NCI-H128 (cell line): ENCODE results near the gene SAMD11.
"Not testable (repeated sequence)": the region's sequence is repeated elsewhere in the genome, so short reads cannot be mapped to it uniquely, and the experiment has no call there.

Experiments
- DNase-seq: peaks from one replicate; lab custom pipeline; 2025; ENCODE audit not compliant: unreplicated experiment; lab: John Stamatoyannopoulos, UW

Gene SAMD11, protein sequence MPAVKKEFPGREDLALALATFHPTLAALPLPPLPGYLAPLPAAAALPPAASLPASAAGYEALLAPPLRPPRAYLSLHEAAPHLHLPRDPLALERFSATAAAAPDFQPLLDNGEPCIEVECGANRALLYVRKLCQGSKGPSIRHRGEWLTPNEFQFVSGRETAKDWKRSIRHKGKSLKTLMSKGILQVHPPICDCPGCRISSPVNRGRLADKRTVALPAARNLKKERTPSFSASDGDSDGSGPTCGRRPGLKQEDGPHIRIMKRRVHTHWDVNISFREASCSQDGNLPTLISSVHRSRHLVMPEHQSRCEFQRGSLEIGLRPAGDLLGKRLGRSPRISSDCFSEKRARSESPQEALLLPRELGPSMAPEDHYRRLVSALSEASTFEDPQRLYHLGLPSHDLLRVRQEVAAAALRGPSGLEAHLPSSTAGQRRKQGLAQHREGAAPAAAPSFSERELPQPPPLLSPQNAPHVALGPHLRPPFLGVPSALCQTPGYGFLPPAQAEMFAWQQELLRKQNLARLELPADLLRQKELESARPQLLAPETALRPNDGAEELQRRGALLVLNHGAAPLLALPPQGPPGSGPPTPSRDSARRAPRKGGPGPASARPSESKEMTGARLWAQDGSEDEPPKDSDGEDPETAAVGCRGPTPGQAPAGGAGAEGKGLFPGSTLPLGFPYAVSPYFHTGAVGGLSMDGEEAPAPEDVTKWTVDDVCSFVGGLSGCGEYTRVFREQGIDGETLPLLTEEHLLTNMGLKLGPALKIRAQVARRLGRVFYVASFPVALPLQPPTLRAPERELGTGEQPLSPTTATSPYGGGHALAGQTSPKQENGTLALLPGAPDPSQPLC

GRCh38 chr1:923131-923990, at the start of gene SAMD11:
Gene SAMD11, plus strand, starts transcription at chr1:923923. Its CDS starts 509 bp downstream, at chr1:924432.
- DNase-seq = peak; percentile 57

DNA sequence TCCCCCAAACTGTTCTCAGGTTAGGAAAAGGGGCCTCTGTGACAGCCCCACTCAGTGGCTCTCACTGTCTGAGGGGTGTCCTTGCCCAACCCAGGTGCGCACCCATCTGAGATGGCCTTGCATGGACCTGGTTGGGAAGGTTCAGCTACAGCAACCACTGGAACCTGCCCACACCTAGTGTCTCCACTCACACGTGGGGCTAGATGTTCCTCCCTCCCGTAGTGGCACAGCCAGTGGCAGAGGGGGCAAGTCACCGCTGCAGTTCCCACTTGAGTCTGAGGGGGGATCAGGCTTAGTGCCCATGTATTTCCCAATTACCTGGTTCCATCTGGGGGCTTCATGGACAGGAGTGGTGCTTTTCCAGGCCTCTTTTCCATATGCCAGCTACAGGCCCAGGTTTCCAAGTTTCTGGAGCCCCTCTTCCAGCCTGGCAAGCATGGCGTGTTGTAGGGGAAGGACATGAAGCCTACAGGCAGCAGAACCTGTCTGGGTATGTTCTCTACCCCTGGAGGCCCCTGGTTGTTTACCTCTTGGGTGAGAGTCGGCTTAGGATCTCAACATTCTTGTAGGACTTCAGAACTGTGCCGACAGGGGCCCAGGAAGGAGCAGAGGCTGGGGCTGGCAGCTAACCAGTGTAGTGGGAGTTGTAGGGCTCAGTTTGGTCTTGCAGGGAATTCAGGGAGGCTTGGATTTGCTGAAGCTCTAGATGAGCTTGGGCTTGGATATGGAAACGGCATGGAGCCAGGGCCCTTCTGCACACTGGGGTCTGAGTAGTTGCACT, 47.1 kb upstream of the SAMD11 start:
- not testable (repeated sequence) for DNase-seq

DNA sequence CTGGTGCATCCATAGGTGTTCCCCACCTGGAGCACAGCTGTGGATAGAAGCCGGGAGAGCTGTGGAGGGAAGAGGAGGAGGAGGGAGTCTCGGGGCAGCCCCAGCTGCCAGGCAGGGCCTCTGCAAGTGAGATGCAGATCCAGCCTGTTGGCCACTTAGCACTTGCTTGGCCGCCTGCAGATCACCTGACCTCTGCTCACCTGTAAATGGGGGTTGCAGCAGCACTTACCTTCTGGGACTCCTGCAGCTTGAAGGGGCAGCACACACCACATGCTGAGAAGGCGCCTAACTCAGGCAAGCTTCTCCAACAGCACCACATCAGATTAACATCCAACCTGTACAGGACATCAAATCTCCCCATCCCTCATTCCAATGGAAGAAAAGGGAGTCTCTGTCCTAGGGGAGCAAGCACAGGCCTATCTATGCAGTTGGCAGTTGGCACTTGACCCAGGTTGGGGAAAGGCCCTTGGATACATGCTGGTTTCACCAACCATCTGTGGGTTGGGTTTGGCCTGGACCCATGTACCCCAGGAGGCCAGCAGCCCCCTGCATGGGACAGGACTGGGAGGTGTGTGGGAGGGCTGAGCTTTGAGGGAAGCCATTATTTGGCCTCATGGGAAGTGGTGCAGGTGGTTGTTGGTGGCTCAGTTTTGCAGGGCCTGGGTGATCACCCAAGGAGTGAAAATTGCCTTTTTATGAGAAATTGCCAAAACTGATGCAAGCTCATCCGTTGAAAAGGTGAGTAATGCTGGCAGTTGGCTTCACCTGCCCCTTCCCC, 46.3 kb upstream of the SAMD11 start:
- not testable (repeated sequence) for DNase-seq

DNA sequence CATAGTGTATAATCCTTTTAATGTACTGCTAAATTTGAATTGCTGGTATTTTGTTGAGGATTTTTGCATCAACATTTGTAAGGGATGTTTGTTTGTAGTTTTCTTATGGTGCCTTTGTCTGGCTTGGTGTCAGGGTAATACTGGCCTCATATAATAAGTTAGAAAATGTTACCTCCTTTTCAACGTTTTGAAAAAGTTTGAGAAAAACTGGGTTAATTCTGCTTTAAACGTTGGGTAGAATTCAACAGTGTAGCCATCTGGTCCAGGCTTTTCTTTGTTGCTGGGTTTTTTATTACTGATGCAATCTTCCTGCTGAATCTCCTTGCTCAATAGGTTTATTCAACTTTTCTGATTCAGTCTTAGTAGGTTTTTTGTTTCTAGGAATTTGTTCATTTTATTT, 43.2 kb upstream of the SAMD11 start:
- not testable (repeated sequence) for DNase-seq

GRCh38 chr1:880915-881314, 42.8 kb upstream of the SAMD11 start:
- DNase-seq = not testable (repeated sequence)

GRCh38 chr1:886311-886710, 37.4 kb upstream of the SAMD11 start:
- DNase-seq = no peak

DNA sequence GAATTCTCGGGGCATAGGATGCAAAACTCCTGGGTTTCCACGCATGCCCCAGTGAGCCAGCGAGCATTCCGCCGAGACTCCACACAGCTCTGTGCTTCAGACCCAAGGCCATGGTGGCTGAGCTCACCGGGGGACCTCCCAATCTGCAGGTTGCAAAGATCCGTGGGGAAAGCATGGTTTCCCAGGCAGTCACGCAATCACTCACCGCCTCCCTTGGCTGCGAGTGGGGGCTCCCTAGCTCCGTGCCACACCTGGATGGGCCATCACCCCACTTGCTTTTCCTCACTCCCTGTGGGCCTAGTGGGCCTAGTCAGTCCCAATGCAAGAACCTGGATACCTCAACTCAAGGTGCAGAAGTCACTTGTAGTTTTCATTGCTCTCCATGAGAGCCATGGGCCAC, 37.0 kb upstream of the SAMD11 start:
- no peak for DNase-seq

- DNase-seq = no peak
Observed at GRCh38 chr1:888297-888696, 35.4 kb upstream of the SAMD11 start.

DNA sequence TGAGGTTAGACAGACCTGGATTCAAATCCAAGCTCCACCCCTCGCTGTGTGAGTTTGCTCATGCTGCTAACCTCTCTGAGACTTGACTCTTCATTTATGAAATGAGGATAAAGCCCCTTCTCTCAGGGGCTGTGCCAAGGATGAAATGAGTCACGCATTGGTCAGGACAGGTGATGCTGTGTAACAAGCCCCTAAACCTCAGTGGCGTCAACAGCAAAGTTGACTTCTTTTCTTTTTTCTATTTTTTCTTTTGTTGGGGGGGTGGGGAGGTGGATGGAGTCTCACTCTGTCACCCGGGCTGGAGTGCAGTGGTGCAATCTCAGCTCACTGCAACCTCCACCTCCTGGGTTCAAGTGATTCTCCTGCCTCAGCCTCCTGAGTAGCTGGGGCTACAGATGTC, 33.9 kb upstream of the SAMD11 start:
- not testable (repeated sequence) for DNase-seq

DNA sequence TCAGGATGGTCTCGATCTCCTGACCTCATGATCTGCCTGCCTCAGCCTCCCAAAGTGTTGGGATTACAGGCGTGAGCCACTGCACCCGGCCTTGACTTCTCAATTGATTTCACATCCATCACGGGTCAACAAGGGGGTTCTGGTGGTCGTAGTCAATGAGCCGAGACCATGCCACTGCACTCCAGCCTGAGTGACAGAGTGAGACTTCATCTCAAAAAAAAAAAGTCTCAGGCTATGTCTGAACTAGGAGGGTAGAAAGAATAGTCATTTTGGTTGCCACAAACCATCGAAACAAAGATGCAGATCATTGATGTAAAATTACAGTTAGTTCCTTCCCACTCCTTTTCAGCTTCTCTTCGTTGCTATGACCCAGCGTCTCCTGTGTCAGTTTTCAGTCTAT, 33.5 kb upstream of the SAMD11 start:
- not testable (repeated sequence) for DNase-seq

DNA sequence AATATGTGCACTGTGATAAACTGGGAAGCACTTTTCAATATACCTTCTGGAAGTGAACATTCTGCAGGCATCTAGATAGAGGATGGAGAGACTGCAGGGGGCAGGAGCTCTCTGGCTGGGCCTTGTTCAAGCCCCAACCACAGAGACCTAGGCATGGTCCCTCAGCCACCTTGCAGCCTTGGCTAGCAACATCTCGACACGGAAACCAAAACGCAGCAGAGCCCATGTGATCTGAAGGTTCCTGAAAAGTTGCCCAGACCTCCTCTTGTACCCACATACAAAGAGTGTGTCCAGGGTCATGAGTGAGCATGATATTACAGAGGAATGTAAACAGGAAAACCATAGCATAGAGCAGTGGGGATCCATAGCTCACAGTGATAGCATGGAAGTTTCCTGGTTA, 33.1 kb upstream of the SAMD11 start:
- no peak for DNase-seq

DNA sequence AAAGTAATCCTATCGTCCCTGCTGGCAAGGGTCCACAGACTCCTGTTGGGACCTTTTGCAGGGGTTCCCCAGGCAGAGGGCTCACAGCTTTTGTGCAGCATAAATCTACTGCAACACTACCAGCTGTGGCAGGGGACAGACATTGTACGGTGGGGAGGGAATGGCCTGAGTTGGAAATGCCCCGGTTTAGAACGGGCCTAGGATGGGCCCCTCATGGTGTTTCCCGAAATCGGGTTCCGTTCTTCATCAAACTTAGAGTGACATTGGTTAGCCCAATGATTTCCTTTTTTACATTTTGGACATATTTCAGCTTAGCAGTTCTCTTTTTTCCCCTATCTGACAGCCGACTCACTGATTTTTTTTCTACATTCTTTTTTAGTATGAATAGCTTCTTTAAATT, 26.5 kb upstream of the SAMD11 start:
- DNase-seq = no peak

GRCh38 chr1:897951-898350, 25.8 kb upstream of the SAMD11 start:
- DNase-seq = not testable (repeated sequence)

DNA sequence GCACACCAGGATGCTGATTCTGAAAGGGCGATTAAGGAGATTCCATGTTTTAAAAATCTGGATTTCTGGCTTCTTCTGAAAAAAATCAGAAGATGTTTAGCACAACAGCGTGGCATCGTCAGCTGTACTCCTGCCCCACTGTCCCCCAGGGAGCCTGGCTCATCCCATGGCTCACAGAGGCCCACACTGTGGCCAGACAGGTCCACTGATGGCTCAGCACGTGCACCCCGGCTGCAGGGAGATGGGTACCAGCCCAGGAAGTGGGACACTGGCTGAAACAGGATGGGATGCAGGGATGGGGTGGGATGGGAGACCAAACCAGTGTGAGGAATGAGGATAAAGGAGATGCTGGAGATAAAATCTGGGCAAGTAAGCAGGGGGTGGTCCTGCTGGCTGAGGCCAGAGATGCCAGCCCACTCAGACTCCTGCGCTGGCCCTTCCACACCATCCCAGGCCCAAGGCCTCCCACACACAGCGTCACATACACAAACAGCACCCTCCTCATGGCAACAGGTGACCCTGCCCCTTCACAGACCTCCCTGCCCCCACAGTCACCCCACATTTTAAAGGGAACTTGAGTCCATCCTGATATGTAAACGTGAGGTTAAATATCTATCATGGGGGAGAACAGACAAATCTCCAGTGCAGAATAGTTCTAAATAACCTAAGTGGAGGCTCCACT, 23.9 kb upstream of the SAMD11 start:
- DNase-seq = no peak

DNA sequence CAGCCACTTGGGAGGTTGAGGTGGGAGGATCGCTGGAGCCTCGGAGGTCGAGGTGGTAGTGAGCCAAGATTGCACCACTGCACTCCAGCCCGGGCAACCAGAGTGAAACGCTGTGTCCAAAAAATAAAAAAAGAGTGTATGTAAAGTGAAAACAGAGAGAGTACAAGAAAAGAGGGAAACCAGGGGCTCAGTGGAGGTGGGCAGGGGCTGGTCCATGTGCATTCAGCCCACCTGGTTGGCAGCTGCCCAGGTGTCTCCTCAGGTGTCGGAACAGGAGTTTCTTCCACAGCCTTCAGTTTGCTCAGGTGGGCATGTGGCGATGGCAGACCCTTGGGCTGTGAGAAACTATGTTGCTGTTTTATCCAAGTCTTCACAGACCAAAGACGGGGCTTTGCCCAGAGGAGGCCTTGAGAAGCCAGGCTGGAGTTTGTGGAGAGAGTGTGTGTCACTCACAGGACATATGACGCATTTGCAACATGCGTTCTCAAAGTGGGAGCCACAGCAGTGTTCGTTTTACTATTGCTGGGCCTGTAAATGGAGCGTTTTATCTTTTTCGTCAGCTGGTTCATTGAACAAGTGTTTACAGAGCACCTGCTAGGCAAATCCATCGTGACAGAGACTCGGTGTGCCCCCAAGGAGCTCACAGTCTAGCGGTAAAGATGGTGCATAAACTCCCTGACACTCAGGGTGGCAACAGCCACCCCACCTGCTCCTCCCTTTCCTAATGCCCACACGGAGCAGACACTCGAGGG, 22.4 kb upstream of the SAMD11 start:
- no peak for DNase-seq

DNA sequence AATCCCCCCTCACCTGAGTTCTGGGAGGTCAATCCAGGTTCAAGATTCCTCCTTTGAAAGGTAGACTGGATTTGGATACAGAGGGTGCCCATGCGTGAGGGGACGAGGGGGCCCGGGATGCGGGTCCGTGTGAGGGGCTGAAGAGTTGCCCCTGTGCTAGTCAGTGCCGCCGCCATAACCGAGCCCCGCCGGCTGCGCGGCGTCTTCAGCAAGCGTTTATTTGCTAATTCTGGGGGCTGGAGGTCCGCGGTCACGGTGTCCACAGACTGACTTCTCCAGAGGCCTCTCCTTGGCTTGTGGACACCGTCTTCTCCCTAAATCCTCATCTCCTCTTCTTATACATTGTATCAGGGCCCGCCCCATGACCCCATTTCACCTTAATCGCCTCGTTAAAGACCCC, 20.9 kb upstream of the SAMD11 start:
- DNase-seq = no peak

DNA sequence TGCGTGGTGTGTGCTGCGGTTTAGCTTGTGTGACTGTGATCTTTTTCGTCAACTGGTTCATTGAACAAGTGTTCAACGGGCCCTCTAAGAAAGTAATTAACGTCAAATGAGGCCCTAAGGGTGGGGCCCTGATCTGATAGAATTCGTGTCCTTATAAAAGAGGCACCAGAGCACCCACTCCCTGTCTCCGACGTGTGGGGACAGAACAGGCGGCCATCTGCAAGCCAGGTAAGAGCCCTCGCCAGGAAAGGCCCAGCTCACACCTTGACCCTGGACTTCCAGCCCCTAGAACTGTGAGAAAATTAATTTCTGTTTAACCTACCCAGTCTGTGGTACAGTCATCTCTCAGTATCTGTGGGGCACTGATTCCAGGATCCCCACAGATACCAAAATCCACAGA, 20.4 kb upstream of the SAMD11 start:
- no peak for DNase-seq

- DNase-seq = no peak
Observed at GRCh38 chr1:903721-904271, 19.9 kb upstream of the SAMD11 start.
